Urothelium cell line (cell line): Measurements from ENCODE around the gene C10orf67.
"Not testable (repeated sequence)": the region's sequence is repeated elsewhere in the genome, so short reads cannot be mapped to it uniquely, and the experiment has no call there.

ENCODE experiments used
- DNase-seq: peaks from one replicate; pipeline ENCODE4 v3.0.0; 2011; ENCODE audit warnings: low spot score, mixed read lengths
- FAIRE-seq: peaks from 2 replicates; lab custom pipeline; 2011; peaks lifted over from hg19 to GRCh38; lab: Jason Lieb, UNC

C10orf67 gene

GRCh38 chr10:23362879-23363792 is 18.5 kb upstream of the C10orf67 start:
- DNase-seq: no peak
- FAIRE-seq: no peak

DNA sequence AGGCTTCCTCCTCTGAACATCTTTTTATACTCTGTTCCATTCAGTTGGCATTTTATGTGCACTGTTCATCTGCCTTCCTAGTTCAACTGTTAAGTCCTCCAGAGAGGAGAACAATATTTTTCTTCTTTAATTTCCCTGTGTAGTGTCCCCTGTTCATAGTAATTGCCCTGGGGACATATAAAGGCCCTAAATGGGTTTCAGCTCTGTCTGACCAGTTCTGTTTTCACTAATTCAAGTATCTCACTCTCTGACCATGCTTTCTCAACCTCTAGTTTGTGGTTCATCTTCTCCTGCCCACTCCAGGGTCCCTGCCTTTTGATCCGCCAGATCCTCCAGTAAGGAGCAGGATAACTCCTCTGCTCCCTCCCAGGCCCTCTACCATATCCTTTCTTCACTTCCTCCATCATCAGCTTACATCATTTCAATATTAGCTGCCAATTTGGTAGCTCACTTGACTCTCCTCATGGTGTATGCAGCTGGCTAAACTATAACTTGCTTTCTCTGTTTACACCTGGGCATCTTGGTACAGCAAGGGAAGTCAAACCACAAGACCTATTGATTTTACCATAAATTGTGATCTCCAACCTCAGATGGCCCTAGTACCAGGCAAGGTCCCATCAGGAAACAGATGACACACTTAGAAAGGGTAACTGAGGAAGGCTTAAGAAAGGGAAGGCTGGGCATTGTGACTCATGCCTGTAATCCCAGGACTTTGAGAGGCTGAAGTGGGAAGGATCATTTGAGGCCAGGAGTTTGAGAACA is 17.7 kb upstream of the C10orf67 start:
- DNase-seq (no peak), FAIRE-seq (no peak)

- FAIRE-seq: no peak
- DNase-seq: no peak
These were observed 17.1 kb upstream of the C10orf67 start for GRCh38 chr10:23361665-23362064.

- no peak for DNase-seq
- no peak for FAIRE-seq
These were observed 15.2 kb upstream of the C10orf67 start for GRCh38 chr10:23359692-23360380.

- FAIRE-seq: no peak
- no peak for DNase-seq
These were observed 13.8 kb upstream of the C10orf67 start for GRCh38 chr10:23358357-23358756.

- FAIRE-seq: no peak
- no peak for DNase-seq
These were observed 10.2 kb upstream of the C10orf67 start for GRCh38 chr10:23354630-23355279.

- FAIRE-seq (no peak), DNase-seq (no peak)
These were observed 7.4 kb upstream of the C10orf67 start for GRCh38 chr10:23351926-23352519.

DNA sequence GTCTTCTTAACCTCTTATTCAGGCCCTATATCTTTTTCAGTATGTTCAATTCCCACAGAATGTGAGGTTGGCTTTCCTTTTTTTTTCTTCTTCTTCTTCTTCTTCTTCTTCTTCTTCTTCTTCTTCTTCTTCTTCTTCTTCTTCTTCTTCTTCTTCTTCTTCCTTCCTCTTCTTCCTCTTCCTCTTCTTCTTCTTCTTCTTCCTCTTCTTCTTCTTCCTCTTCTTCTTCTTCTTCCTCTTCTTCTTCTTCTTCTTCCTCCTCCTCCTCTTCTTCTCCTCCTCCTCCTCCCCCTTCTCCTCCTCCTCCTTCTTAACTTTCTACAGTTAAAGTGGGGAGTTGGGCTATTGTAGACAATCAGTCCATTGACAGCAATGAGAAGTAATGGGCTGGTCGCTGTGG is 6.1 kb upstream of the C10orf67 start:
- not testable (repeated sequence) for DNase-seq, FAIRE-seq

- FAIRE-seq (no peak), DNase-seq (peak; percentile 47)
These were observed 1.3 kb upstream of the C10orf67 start for GRCh38 chr10:23345861-23346260.

DNA sequence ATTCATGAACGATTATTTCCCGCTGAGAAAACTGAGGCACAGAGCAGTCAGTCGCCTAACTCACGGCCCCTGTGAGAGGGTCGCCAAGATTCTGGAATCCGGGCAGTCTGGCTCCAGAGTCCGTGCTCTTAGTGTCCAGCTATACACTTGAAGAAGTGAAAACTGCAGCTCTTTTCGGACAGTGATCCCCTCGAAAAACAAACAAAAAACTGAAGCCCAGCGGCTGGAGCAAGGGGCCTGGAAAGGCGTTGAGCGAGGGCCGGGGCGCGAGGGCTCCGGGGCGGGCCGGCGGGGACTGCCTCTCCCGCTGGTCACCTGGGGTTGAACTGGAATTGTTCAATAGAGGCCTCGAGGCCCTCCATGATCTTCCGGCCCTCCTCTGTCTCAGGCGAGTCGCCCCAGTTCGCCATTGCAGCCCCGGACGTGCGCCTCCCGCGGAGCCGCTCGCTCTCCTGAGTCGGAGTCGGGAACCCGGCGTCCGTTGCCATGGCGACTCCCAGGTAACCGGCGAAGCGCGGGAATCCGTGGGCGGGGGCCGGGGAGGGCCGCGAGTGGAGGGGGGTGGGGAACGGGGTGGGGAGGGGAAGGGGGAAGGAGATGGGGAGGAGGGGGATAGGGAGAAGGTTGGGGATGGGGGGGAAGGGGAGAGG is 881 bp downstream of the C10orf67 start:
- FAIRE-seq (no peak), DNase-seq (peak; percentile 79)

DNA sequence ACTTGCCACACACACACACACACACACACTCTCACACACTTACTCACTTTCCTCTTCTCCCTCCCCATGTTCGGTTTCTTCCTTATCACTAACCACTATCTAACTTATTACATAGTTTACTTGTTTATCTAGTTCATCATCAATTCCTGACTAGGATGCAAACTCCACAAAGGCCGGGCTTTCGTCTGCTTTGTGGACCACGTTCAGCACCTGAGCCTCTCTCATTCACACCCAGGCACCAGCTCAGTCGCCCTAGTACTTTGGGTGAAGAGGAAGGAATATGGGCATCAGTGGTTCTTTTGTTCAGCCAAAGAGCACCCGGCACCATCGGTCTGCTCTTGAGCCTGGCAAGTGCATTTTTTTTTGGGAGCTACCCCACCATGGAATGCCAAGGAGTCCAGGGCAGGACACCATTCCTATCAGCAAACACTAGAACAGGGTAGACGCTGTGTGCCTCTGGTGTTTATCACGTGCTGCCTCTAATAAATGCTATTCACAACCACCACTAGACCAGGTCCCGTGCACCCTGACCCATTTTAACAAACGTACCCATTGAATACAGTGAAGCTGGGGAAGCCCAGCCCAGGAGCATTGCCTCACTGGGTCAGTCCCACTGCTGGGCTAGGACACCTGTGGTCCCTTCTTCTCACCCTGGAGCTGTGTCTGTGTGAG is 2.2 kb downstream of the C10orf67 start:
- no peak for DNase-seq
- no peak for FAIRE-seq

DNA sequence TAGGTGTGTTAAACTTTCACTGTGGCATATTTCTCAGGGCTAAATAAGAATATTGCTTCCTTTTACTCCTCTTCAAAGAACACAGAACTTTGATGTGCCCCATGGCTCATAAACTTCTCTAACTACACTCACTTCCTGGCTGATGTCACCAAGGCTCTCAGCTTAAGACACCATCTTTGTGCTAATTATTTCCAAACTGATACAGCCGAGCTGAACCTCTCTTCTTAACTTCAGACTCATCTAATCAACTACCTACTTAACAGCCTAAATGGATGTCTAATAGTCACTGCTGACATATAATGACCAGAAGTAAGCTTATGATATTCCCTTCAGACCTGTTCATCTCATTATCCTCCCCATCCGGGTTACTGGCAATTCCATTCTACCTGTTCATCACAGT is 3.6 kb downstream of the C10orf67 start:
- no peak for FAIRE-seq
- no peak for DNase-seq

- FAIRE-seq: no peak
- DNase-seq: no peak
These were observed 4.2 kb downstream of the C10orf67 start for GRCh38 chr10:23340354-23340753.

DNA sequence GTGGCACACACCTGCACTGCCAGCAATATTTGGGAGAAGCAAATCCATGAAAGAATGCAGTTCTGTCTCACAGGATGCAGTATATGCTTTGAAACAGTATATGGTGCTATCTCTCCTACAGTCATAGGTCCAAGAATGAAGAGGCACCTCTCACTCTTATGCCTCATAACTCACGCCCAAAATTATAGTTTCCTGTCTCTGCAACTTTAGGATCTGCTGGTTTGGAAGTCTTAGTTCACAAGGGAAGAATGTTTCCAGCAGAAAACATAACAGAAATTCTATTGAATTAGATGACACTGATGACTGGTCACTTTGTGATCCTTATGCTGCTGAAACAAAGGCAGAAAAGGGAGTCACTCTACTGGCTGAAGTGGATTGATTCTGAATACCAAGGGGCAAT is 5.7 kb downstream of the C10orf67 start:
- FAIRE-seq (no peak), DNase-seq (no peak)

DNA sequence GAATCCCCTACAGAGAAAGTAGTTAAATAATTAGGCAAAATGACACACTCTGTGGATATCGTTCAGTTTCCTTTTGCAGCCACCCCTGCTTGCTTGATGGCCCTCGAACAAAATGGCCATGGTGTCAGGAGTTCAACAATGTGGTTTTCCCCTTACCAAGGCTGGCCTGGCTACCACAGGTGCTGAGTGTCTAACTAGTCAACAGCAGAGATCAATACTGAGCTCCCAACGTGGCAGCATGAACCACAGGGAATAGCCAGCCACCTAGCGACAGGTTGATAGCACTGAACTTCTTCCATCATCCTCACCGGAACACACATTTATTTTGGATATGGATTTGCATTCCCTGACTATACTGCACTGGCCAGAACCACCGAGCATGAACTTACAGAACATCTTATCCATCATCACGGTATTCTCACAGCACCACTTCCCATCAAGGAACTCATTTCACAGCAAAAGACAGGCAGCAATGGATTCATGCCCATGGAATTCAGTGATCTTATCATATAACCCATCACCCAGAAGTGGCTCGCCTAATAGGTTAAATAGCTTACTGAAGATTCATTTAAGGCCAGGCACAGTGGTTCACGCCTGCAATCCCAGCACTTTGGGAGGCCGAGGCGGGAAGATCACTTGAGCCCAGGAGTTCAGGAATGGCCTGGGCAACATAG is 6.3 kb downstream of the C10orf67 start:
- peak; percentile 39 for DNase-seq
- FAIRE-seq: no peak

- FAIRE-seq: no peak
These were observed 7.0 kb downstream of the C10orf67 start for GRCh38 chr10:23337616-23338015.

DNA sequence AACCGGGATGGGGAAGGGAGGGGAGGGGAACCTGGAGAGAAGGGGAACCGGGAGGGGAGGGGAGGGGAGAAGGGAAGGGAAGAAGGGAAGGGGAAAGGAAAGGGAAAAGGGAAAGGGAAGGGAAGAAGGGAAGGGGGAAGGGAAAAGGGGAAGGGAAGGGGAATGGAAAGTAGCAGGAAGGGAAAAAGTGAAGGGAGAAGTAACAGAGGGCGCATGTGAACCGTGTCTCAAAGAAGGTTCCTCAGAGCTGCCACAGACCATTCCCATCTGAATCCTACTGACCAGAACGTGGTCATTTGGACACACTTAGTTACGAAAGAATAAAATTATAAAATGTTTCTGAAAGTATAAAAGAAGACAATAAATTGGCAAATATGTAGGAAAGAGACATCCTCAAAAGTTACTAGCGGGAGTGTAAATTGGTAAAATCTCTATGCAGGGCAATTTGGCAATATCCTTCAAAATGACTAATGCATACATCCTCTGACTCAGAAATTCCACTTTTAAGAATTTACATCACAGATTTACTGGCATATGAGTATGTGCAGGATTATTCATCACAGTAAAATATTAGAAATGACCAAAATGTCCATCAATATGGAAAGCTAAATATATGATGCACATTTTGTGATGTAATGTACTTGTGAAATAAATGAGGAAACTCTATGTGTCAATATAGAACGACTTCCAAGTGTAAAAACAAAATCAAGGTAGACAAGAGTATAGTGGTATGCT is 12.9 kb downstream of the C10orf67 start:
- FAIRE-seq: no peak
- DNase-seq: peak; percentile 16

More at GRCh38 chr10:23337616-23338015, 7.0 kb downstream of the C10orf67 start:
- no peak for DNase-seq

- FAIRE-seq: no peak
- no peak for DNase-seq
These were observed 13.6 kb downstream of the C10orf67 start for GRCh38 chr10:23330948-23331347.
